OCI-LY1 (cell line): ENCODE data around the gene GLG1.

Experiments
- H2AFZ ChIP-seq: fragments of 200-600 bp; sonication (generic), shearing (Covaris generic); 2 replicates; pipeline ENCODE4 v1.6.0; 2014; ENCODE audit warnings: antibody characterized with exemption, mild to moderate bottlenecking, low read length
- H3F3A ChIP-seq: fragments of 200-600 bp; sonication (generic), shearing (Covaris generic); 2 replicates; pipeline ENCODE4 v1.6.0; 2014; ENCODE audit warnings: mild to moderate bottlenecking, antibody characterized with exemption, low read length, moderate library complexity; ENCODE audit not compliant: insufficient read depth
- H3K27ac ChIP-seq: fragments of 200-600 bp; sonication (generic); 2 replicates; pipeline ENCODE4 v1.5.1; 2014; ENCODE audit warnings: low read length, mixed run types, mild to moderate bottlenecking, low read depth; ENCODE audit not compliant: poor library complexity, severe bottlenecking
- H3K27me3 ChIP-seq: fragments of 200-600 bp; sonication (generic); 2 replicates; pipeline ENCODE4 v1.6.0; 2014; ENCODE audit warnings: antibody characterized with exemption, mild to moderate bottlenecking, low read length, moderate library complexity; ENCODE audit not compliant: insufficient read depth
- H3K36me3 ChIP-seq: fragments of 200-600 bp; sonication (generic); 2 replicates; pipeline ENCODE4 v1.6.1; 2014; ENCODE audit warnings: mild to moderate bottlenecking, antibody characterized with exemption, low read length, moderate library complexity, mixed read lengths; ENCODE audit not compliant: insufficient read depth
- H3K4me1 ChIP-seq: fragments of 200-600 bp; sonication (generic); 2 replicates; pipeline ENCODE4 v1.5.1; 2014; ENCODE audit warnings: mild to moderate bottlenecking, low read length, moderate library complexity; ENCODE audit not compliant: insufficient read depth, severe bottlenecking
- H3K4me2 ChIP-seq: fragments of 200-600 bp; sonication (generic), shearing (Covaris generic); 2 replicates; pipeline ENCODE4 v1.6.1; 2014; ENCODE audit warnings: low read length
- H3K4me3 ChIP-seq: fragments of 200-600 bp; sonication (generic); 2 replicates; pipeline ENCODE4 v1.5.1; 2014; ENCODE audit warnings: low read length, low read depth, mild to moderate bottlenecking, mixed read lengths; ENCODE audit not compliant: poor library complexity, severe bottlenecking
- H3K79me2 ChIP-seq: fragments of 200-600 bp; shearing (Covaris generic); 2 replicates; pipeline ENCODE4 v1.6.1; 2016; ENCODE audit warnings: mixed run types, low read length, mixed read lengths; ENCODE audit not compliant: insufficient read depth
- H3K9ac ChIP-seq: fragments of 200-600 bp; sonication (generic), shearing (Covaris generic); 2 replicates; pipeline ENCODE4 v1.6.1; 2014; ENCODE audit warnings: mild to moderate bottlenecking, low read length, mixed read lengths
- H3K9me2 ChIP-seq: fragments of 200-600 bp; sonication (generic), shearing (Covaris generic); 2 replicates; pipeline ENCODE4 v1.6.1; 2014; ENCODE audit warnings: low read depth, mild to moderate bottlenecking, low read length, mixed read lengths
- H3K9me3 ChIP-seq: fragments of 200-600 bp; shearing (Covaris generic); 2 replicates; pipeline ENCODE4 v1.6.1; 2014; ENCODE audit warnings: low read length, mixed read lengths
- H4K20me1 ChIP-seq: fragments of 200-600 bp; sonication (generic), shearing (Covaris generic); 2 replicates; pipeline ENCODE4 v1.6.0; 2016; ENCODE audit warnings: mild to moderate bottlenecking, low read length; ENCODE audit not compliant: insufficient read depth
- CTCF ChIP-seq: fragments of 200-600 bp; sonication (generic), shearing (Covaris generic); IDR thresholded peaks from 2 replicates; pipeline ENCODE4 v1.5.1; 2017; ENCODE audit warnings: mild to moderate bottlenecking, antibody characterized with exemption, low read length, moderate library complexity, mixed read lengths
- EZH2 ChIP-seq: fragments of 200-600 bp; sonication (generic), shearing (Covaris generic); IDR thresholded peaks from 2 replicates; pipeline ENCODE4 v1.8.0; 2017; ENCODE audit warnings: borderline replicate concordance, mixed run types, mild to moderate bottlenecking, antibody characterized with exemption, low read length, moderate library complexity, mixed read lengths

The GLG1 gene

GRCh38 chr16:74564451-74564984, 42.4 kb downstream of the GLG1 start:
- no peaks in the 10 kb centered on the region for H4K20me1 ChIP-seq
- H3F3A ChIP-seq: no peaks in the 10 kb centered on the region
- H3K4me3 ChIP-seq: no peak overlapping the region
- H3K9me3 ChIP-seq: no peaks in the 10 kb centered on the region
- H3K4me2 ChIP-seq: no peak overlapping the region
- H3K27me3 ChIP-seq: no peaks in the 10 kb centered on the region
- H2AFZ ChIP-seq: no peak overlapping the region
- no peak for TF ChIP-seq CTCF
- no peak for TF ChIP-seq EZH2
- no peak overlapping the region for H3K27ac ChIP-seq
- peaks cover 42% of the 10 kb centered on the region for H3K79me2 ChIP-seq
- H3K4me1 ChIP-seq: no peaks in the 10 kb centered on the region
- no peaks in the 10 kb centered on the region for H3K9me2 ChIP-seq
- no peaks in the 10 kb centered on the region for H3K36me3 ChIP-seq
- no peak overlapping the region for H3K9ac ChIP-seq

GRCh38 chr16:74563828-74564263, 43.1 kb downstream of the GLG1 start:
- no peak for TF ChIP-seq CTCF
- no peaks in the 10 kb centered on the region for H3K4me1 ChIP-seq
- H3K79me2 ChIP-seq: peaks cover 39% of the 10 kb centered on the region
- H3K4me2 ChIP-seq: no peak overlapping the region
- no peak overlapping the region for H3K9ac ChIP-seq
- no peaks in the 10 kb centered on the region for H3K36me3 ChIP-seq
- H3F3A ChIP-seq: no peaks in the 10 kb centered on the region
- H3K4me3 ChIP-seq: no peak overlapping the region
- H3K9me2 ChIP-seq: no peaks in the 10 kb centered on the region
- no peak overlapping the region for H3K27ac ChIP-seq
- H2AFZ ChIP-seq: no peak overlapping the region
- H4K20me1 ChIP-seq: no peaks in the 10 kb centered on the region
- no peaks in the 10 kb centered on the region for H3K9me3 ChIP-seq
- no peaks in the 10 kb centered on the region for H3K27me3 ChIP-seq

- no peaks in the 10 kb centered on the region for H3K9me3 ChIP-seq
- no peak for TF ChIP-seq EZH2
- no peak for TF ChIP-seq CTCF
- no peaks in the 10 kb centered on the region for H3K36me3 ChIP-seq
- no peak overlapping the region for H2AFZ ChIP-seq
- H3K27ac ChIP-seq: no peak overlapping the region
- no peak overlapping the region for H3K4me3 ChIP-seq
- H3K4me1 ChIP-seq: no peaks in the 10 kb centered on the region
- no peak overlapping the region for H3K9ac ChIP-seq
- no peak overlapping the region for H3K4me2 ChIP-seq
- H3K27me3 ChIP-seq: no peaks in the 10 kb centered on the region
- no peaks in the 10 kb centered on the region for H4K20me1 ChIP-seq
- no peaks in the 10 kb centered on the region for H3K9me2 ChIP-seq
- H3F3A ChIP-seq: no peaks in the 10 kb centered on the region
- H3K79me2 ChIP-seq: peaks cover 29% of the 10 kb centered on the region
These were observed 44.8 kb downstream of the GLG1 start for GRCh38 chr16:74562117-74562516.
